Neural cell (in vitro differentiated cells): ENCODE data around the gene EPHB4. TPM values are rescaled to one million over a fixed set of nuclear protein-coding genes. Genes with fewer than 3 reads are reported as not detected.

Experiments
- H2AFZ ChIP-seq: fragments of 200-600, 300-800 bp; sonication (generic), shearing (Covaris generic); 2 replicates; pipeline ENCODE4 v1.6.0; 2014; ENCODE audit warnings: low read depth, mild to moderate bottlenecking, antibody characterized with exemption, low read length, moderate library complexity
- H3F3A ChIP-seq: fragments of 200-600 bp; shearing (Covaris generic); 2 replicates; pipeline ENCODE4 v1.6.1; 2016; ENCODE audit warnings: mild to moderate bottlenecking, moderate library complexity, mixed read lengths, antibody characterized with exemption, low read length; ENCODE audit not compliant: insufficient read depth, poor library complexity, severe bottlenecking
- H3K27ac ChIP-seq: fragments of 200-600, 300-800 bp; sonication (generic), shearing (Covaris generic); 2 replicates; pipeline ENCODE4 v1.5.1; 2014; ENCODE audit warnings: mild to moderate bottlenecking, low read length, moderate library complexity
- H3K27me3 ChIP-seq: fragments of 300-800, 200-600 bp; sonication (generic), shearing (Covaris generic); 2 replicates; pipeline ENCODE4 v1.6.0; 2014; ENCODE audit warnings: mild to moderate bottlenecking, low read depth, low read length, moderate library complexity; ENCODE audit not compliant: insufficient read depth
- H3K36me3 ChIP-seq: fragments of 300-800, 200-600 bp; sonication (generic), shearing (Covaris generic); 2 replicates; pipeline ENCODE4 v1.5.1; 2014; ENCODE audit warnings: mild to moderate bottlenecking, antibody characterized with exemption, low read length, moderate library complexity; ENCODE audit not compliant: insufficient read depth
- H3K4me2 ChIP-seq: fragments of 300-800, 200-600 bp; sonication (generic), shearing (Covaris generic); 2 replicates; pipeline ENCODE4 v1.6.0; 2014; ENCODE audit warnings: mild to moderate bottlenecking, low read length
- H3K4me3 ChIP-seq: fragments of 300-800, 200-600 bp; sonication (generic), shearing (Covaris generic); 2 replicates; pipeline ENCODE4 v1.5.1; 2014; ENCODE audit warnings: mild to moderate bottlenecking, low read length, moderate library complexity
- H3K79me2 ChIP-seq: fragments of 200-600 bp; shearing (Covaris generic); replicated peaks from 2 replicates; pipeline ENCODE4 v1.6.0; 2014; ENCODE audit warnings: mild to moderate bottlenecking, low read length, moderate library complexity; ENCODE audit not compliant: insufficient read depth
- H3K9ac ChIP-seq: fragments of 300-800, 200-600 bp; sonication (generic), shearing (Covaris generic); 2 replicates; pipeline ENCODE4 v1.6.1; 2016; ENCODE audit warnings: mild to moderate bottlenecking, low read length, mixed read lengths
- H3K9me2 ChIP-seq: fragments of 200-600 bp; shearing (Covaris generic); 2 replicates; pipeline ENCODE4 v1.6.1; 2016; ENCODE audit warnings: mild to moderate bottlenecking, low read length, mixed read lengths; ENCODE audit not compliant: insufficient read depth
- H3K9me3 ChIP-seq: fragments of 200-600, 300-800 bp; sonication (generic), shearing (Covaris generic); 2 replicates; pipeline ENCODE4 v1.6.1; 2016; ENCODE audit warnings: mild to moderate bottlenecking, mixed run types, low read length, moderate library complexity, mixed read lengths
- H4K20me1 ChIP-seq: fragments of 200-600 bp; shearing (Covaris generic); 2 replicates; pipeline ENCODE4 v1.6.1; 2016; ENCODE audit warnings: mild to moderate bottlenecking, mixed run types; ENCODE audit not compliant: insufficient read depth
- CTCF ChIP-seq: fragments of 450-650 bp; IDR thresholded peaks from 2 replicates; pipeline ENCODE4 v1.5.1; 2014; ENCODE audit warnings: antibody characterized with exemption, mild to moderate bottlenecking, moderate library complexity; ENCODE audit not compliant: poor library complexity, severe bottlenecking
- EP300 ChIP-seq: fragments of 450-650 bp; conservative IDR thresholded peaks from 2 replicates; pipeline ENCODE4 v1.6.1; 2014; ENCODE audit warnings: antibody characterized with exemption, mild to moderate bottlenecking, moderate library complexity; ENCODE audit not compliant: poor library complexity, severe bottlenecking
- EZH2 ChIP-seq: fragments of 200-600, 300-800 bp; shearing (Covaris generic), sonication (generic); IDR thresholded peaks from 2 replicates; pipeline ENCODE4 v1.6.1; 2014; ENCODE audit warnings: antibody characterized with exemption, low read length, borderline replicate concordance, mild to moderate bottlenecking; ENCODE audit not compliant: insufficient read depth, poor library complexity, severe bottlenecking
- MXI1 ChIP-seq: fragments of 450-650 bp; conservative IDR thresholded peaks from 2 replicates; pipeline ENCODE4 v1.6.1; 2014; ENCODE audit warnings: antibody characterized with exemption, mild to moderate bottlenecking; ENCODE audit not compliant: poor library complexity, severe bottlenecking
- POLR2AphosphoS5 ChIP-seq: IDR thresholded peaks from 2 replicates; pipeline ENCODE4 v1.6.1; 2012
- RAD21 ChIP-seq: fragments of 450-650 bp; conservative IDR thresholded peaks from 2 replicates; pipeline ENCODE4 v1.6.1; 2014; ENCODE audit warnings: antibody characterized with exemption, mild to moderate bottlenecking, moderate library complexity
- REST ChIP-seq: IDR thresholded peaks from 2 replicates; pipeline ENCODE4 v1.6.1; 2012; ENCODE audit warnings: borderline replicate concordance
- SMC3 ChIP-seq: fragments of 450-650 bp; conservative IDR thresholded peaks from 2 replicates; pipeline ENCODE4 v1.6.1; 2014; ENCODE audit warnings: antibody characterized with exemption, mild to moderate bottlenecking, moderate library complexity; ENCODE audit not compliant: poor library complexity
- TAF1 ChIP-seq: IDR thresholded peaks from 2 replicates; pipeline ENCODE4 v1.6.1; 2012; ENCODE audit warnings: low read depth
- polyA plus RNA-seq: library from polyadenylated mRNA; depleted of rRNA; stranded (reverse); fragments of >200 nt; gene quantifications from 2 replicates; pipeline ENCODE4 v1.2.3, GENCODE V29; 2014

The EPHB4 gene
- polyA plus RNA-seq, 1 donor from 2014 or later, result 0.92 TPM

- H3K79me2 ChIP-seq, result no peaks in the 10 kb centered on the region
- peak overlapping the region; percentile 85 for H3K27ac ChIP-seq
- no peaks in the 10 kb centered on the region for H3K36me3 ChIP-seq
- peak overlapping the region; percentile 68 for H3K9ac ChIP-seq
- H3K9me2 ChIP-seq, result no peaks in the 10 kb centered on the region
- H4K20me1 ChIP-seq, result no peaks in the 10 kb centered on the region
- H3K27me3 ChIP-seq, result no peaks in the 10 kb centered on the region
- H2AFZ ChIP-seq, result peak overlapping the region; percentile 97
- peak overlapping the region; percentile 64 for H3K4me2 ChIP-seq
- TF ChIP-seq MXI1 (peak; percentile 75), CTCF (no peak), POLR2AphosphoS5 (peak; percentile 77), RAD21 (no peak), TAF1 (peak; percentile 71), REST (peak; percentile 70), EP300 (peak; percentile 41), EZH2 (no peak), SMC3 (peak; percentile 20)
- peak overlapping the region; percentile 63 for H3K4me3 ChIP-seq
- no peaks in the 10 kb centered on the region for H3K9me3 ChIP-seq
- no peaks in the 10 kb centered on the region for H3F3A ChIP-seq
These were observed 9.9 kb upstream of the EPHB4 start for GRCh38 chr7:100837099-100837836.

GRCh38 chr7:100836812-100837098, 9.4 kb upstream of the EPHB4 start:
- peak overlapping the region; percentile 55 for H3K4me2 ChIP-seq
- H3K36me3 ChIP-seq, result no peaks in the 10 kb centered on the region
- peak overlapping the region; percentile 63 for H3K4me3 ChIP-seq
- peak overlapping the region; percentile 97 for H2AFZ ChIP-seq
- peak overlapping the region; percentile 68 for H3K9ac ChIP-seq
- H4K20me1 ChIP-seq, result no peaks in the 10 kb centered on the region
- no peaks in the 10 kb centered on the region for H3F3A ChIP-seq
- no peaks in the 10 kb centered on the region for H3K79me2 ChIP-seq
- H3K9me3 ChIP-seq, result no peaks in the 10 kb centered on the region
- H3K9me2 ChIP-seq, result no peaks in the 10 kb centered on the region
- peak overlapping the region; percentile 85 for H3K27ac ChIP-seq
- H3K27me3 ChIP-seq, result no peaks in the 10 kb centered on the region
- no peak for TF ChIP-seq CTCF
- TF ChIP-seq EZH2, result no peak
- no peak for TF ChIP-seq POLR2AphosphoS5
- TF ChIP-seq TAF1, result no peak
